Keratinocyte (primary cell): ENCODE results near the gene POLR1G. TPM values are rescaled to one million over a fixed set of nuclear protein-coding genes. Genes with fewer than 3 reads are reported as not detected.

Source experiments
- DNase-seq: peaks from one replicate; pipeline ENCODE4 v3.0.0-alpha.2; 2011; ENCODE audit warnings: low read depth, missing footprints, low spot score
- FAIRE-seq: peaks from 2 replicates; lab custom pipeline; 2011; peaks lifted over from hg19 to GRCh38; lab: Jason Lieb, UNC
- H2AFZ ChIP-seq: 2 replicates; pipeline ENCODE4 v1.6.0; 2012; ENCODE audit warnings: low read length, control low read depth, inconsistent platforms; ENCODE audit not compliant: control insufficient read depth
- H3K27ac ChIP-seq: 2 replicates; pipeline ENCODE4 v1.5.1; 2011; ENCODE audit warnings: low read length; ENCODE audit not compliant: control insufficient read depth, insufficient read depth
- H3K27me3 ChIP-seq: 3 replicates; pipeline ENCODE4 v1.6.0; 2011; ENCODE audit warnings: low read length; ENCODE audit not compliant: control insufficient read depth, insufficient read depth; ENCODE audit errors: extremely low read depth
- H3K36me3 ChIP-seq, 2 experiments: 2 replicates in 1 of 2; 3 replicates in 1 of 2; pipeline ENCODE4 v1.5.1; 2011; ENCODE audit warnings: low read length in 2 of 2, mild to moderate bottlenecking in 1 of 2; ENCODE audit not compliant: control insufficient read depth in 2 of 2, insufficient read depth in 2 of 2; ENCODE audit errors: extremely low read depth in 1 of 2
- H3K4me1 ChIP-seq: 3 replicates; pipeline ENCODE4 v1.5.1; 2011; ENCODE audit warnings: low read length; ENCODE audit not compliant: control insufficient read depth, insufficient read depth; ENCODE audit errors: extremely low read depth
- H3K4me2 ChIP-seq: 3 replicates; pipeline ENCODE4 v1.6.0; 2011; ENCODE audit warnings: low read depth, low read length; ENCODE audit not compliant: control insufficient read depth, insufficient read depth; ENCODE audit errors: extremely low read depth
- H3K4me3 ChIP-seq, 3 experiments: fragments of 200-600 bp in 1 of 3; sonication (generic) in 1 of 3; 2 replicates in 2 of 3; 3 replicates in 1 of 3; pipeline ENCODE4 v1.5.1; 2011 to 2016; ENCODE audit warnings: low read length in 3 of 3, mild to moderate bottlenecking in 3 of 3, control low read depth in 2 of 3, inconsistent platforms in 1 of 3, low read depth in 1 of 3, mixed read lengths in 1 of 3, mixed run types in 1 of 3, moderate library complexity in 1 of 3; ENCODE audit not compliant: control insufficient read depth in 2 of 3, insufficient read depth in 2 of 3; ENCODE audit errors: extremely low read depth in 1 of 3
- H3K79me2 ChIP-seq: 2 replicates; pipeline ENCODE4 v1.6.0; 2012; ENCODE audit warnings: low read length; ENCODE audit not compliant: control insufficient read depth, insufficient read depth
- H3K9ac ChIP-seq: 3 replicates; pipeline ENCODE4 v1.6.0; 2011; ENCODE audit warnings: low read length; ENCODE audit not compliant: control insufficient read depth, insufficient read depth; ENCODE audit errors: extremely low read depth
- H3K9me1 ChIP-seq: 3 replicates; pipeline ENCODE4 v1.6.0; 2011; ENCODE audit warnings: low read length; ENCODE audit not compliant: control insufficient read depth, insufficient read depth; ENCODE audit errors: extremely low read depth
- H3K9me3 ChIP-seq: 2 replicates; pipeline ENCODE4 v1.5.1; 2012; ENCODE audit warnings: low read depth, low read length; ENCODE audit not compliant: control insufficient read depth
- H4K20me1 ChIP-seq: 3 replicates; pipeline ENCODE4 v1.6.0; 2011; ENCODE audit warnings: low read length; ENCODE audit not compliant: control insufficient read depth, insufficient read depth; ENCODE audit errors: extremely low read depth
- EZH2 ChIP-seq: IDR thresholded peaks from one replicate; pipeline ENCODE4 v1.6.1; 2012; ENCODE audit warnings: inconsistent platforms, mild to moderate bottlenecking, low read length, moderate library complexity
- dilution Hi-C: fragments of 300-500 bp; cut with MboI; formaldehyde crosslinking; loops from one replicate; pipeline ENCODE4 v1.7.0; 2020; ENCODE audit warnings: low sequenced_read_pairs; ENCODE audit not compliant: extremely low pct_ligation_motif_present
- polyA plus RNA-seq, 5 experiments: library from polyadenylated mRNA; depleted of rRNA in 3 of 5; stranded (reverse) in 3 of 5; stranded (forward) in 1 of 5; unstranded in 1 of 5; fragments of >200 nt; gene quantifications; 1 replicate in 1 of 5; 2 replicates in 3 of 5; 3 replicates in 1 of 5; pipeline versions ENCODE4 v1.2.1 to v1.2.3, GENCODE V29; 2011 to 2012; ENCODE audit warnings: missing spikeins in 2 of 5, low read depth in 1 of 5, low replicate concordance in 1 of 5
- TF ChIP-seq, protein P1 (sequence below), 3 experiments: IDR thresholded peaks in 1 of 3; conservative IDR thresholded peaks in 1 of 3; optimal IDR thresholded peaks in 1 of 3; 2 replicates in 2 of 3; 3 replicates in 1 of 3; pipeline versions ENCODE3 to v1.5.1; 2011; ENCODE audit warnings: low read length in 3 of 3, mild to moderate bottlenecking in 3 of 3, moderate library complexity in 2 of 3, control low read depth in 1 of 3, inconsistent platforms in 1 of 3; ENCODE audit not compliant: insufficient read depth in 2 of 3; ENCODE audit errors: extremely low read depth in 1 of 3

The POLR1G gene
- polyA plus RNA-seq, 1 donor (not counting 4 experiments of a cell fraction or from before 2014, with no cell fraction given), result 9.8 TPM

DNA sequence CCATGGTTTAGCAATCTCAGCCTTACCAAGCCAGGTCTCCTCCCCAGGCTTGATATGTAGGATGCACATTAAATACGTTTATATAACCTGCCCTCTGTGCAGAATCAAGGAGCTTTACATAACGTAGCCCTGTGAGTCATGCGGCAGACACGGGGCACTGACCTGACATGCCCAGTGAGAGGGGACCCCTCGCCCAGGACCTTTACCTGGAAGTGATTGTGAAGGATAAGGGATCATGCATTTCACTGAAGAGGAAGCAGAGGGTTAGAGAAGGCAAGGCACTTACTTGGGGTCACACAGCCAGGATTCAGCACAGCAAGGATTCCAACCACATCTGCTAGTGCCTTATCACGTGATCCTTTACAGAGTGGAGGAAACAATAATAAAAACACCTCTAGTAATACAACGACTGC, 42.4 kb downstream of the POLR1G start:
- H3K27me3 ChIP-seq, result no peaks in the 10 kb centered on the region
- H3K4me2 ChIP-seq, result peak overlapping the region; percentile 88
- H3K9ac ChIP-seq, result peak overlapping the region; percentile 78
- DNase-seq (peak; percentile 86), FAIRE-seq (peak; percentile 91)
- H3K79me2 ChIP-seq, result no peaks in the 10 kb centered on the region
- no peaks in the 10 kb centered on the region for H4K20me1 ChIP-seq
- no peaks in the 10 kb centered on the region for H3K36me3 ChIP-seq
- TF ChIP-seq, protein P1, sequence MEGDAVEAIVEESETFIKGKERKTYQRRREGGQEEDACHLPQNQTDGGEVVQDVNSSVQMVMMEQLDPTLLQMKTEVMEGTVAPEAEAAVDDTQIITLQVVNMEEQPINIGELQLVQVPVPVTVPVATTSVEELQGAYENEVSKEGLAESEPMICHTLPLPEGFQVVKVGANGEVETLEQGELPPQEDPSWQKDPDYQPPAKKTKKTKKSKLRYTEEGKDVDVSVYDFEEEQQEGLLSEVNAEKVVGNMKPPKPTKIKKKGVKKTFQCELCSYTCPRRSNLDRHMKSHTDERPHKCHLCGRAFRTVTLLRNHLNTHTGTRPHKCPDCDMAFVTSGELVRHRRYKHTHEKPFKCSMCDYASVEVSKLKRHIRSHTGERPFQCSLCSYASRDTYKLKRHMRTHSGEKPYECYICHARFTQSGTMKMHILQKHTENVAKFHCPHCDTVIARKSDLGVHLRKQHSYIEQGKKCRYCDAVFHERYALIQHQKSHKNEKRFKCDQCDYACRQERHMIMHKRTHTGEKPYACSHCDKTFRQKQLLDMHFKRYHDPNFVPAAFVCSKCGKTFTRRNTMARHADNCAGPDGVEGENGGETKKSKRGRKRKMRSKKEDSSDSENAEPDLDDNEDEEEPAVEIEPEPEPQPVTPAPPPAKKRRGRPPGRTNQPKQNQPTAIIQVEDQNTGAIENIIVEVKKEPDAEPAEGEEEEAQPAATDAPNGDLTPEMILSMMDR (optimal IDR thresholded peaks at IDR 0.05 in 1 of 3, IDR thresholded peaks at IDR 0.05 in 1 of 3, conservative IDR thresholded peaks at IDR 0.05 in 1 of 3; ENCODE audit: extremely low read depth in 1 of 3, insufficient read depth in 2 of 3, low read length in 3 of 3), result no peak
- TF ChIP-seq EZH2, result no peak
- H3K4me1 ChIP-seq, result peaks cover 66% of the 10 kb centered on the region
- dilution Hi-C loops, result no loop called here
- no peak overlapping the region for H2AFZ ChIP-seq
- H3K4me3 ChIP-seq, result peak overlapping the region; percentile 9 to 36 (median 29)
- H3K9me3 ChIP-seq, result no peaks in the 10 kb centered on the region
- peak overlapping the region; percentile 86 for H3K27ac ChIP-seq
- no peaks in the 10 kb centered on the region for H3K9me1 ChIP-seq

DNA sequence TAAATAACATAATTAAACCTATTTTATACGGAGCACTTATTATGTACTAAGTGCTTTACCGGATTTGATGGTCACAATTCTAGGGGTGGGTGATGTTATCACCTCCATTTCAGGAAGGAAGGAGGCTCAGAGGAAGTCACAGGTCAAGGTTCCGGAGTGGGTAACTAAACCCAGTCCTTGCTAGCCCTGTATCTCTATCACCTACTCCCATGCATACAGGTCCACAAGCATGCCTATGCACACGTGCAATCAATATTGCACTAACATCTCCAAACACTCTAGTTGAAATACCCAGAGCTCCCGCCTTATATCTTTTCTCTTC, 43.5 kb downstream of the POLR1G start:
- Histone ChIP-seq H3K27ac (peak overlapping the region; percentile 86), H3K9ac (peak overlapping the region; percentile 78), H3K9me3 (no peaks in the 10 kb centered on the region), H4K20me1 (no peaks in the 10 kb centered on the region), H3K27me3 (no peaks in the 10 kb centered on the region), H3K79me2 (no peaks in the 10 kb centered on the region), H3K36me3 (no peaks in the 10 kb centered on the region), H3K4me1 (peaks cover 67% of the 10 kb centered on the region), H3K4me2 (peak overlapping the region; percentile 88), H3K9me1 (no peaks in the 10 kb centered on the region), H2AFZ (no peak overlapping the region), H3K4me3 (peak overlapping the region; percentile 9 to 53 (median 36))
- FAIRE-seq, result no peak
- dilution Hi-C loops, result no loop called here
- TF ChIP-seq EZH2, result no peak
- TF ChIP-seq, protein P1 (optimal IDR thresholded peaks at IDR 0.05 in 1 of 3, IDR thresholded peaks at IDR 0.05 in 1 of 3, conservative IDR thresholded peaks at IDR 0.05 in 1 of 3; ENCODE audit: extremely low read depth in 1 of 3, insufficient read depth in 2 of 3, low read length in 3 of 3), result no peak
- no peak for DNase-seq
